ENCODE data around the gene USP25.
"Not testable (repeated sequence)": the region's sequence is repeated elsewhere in the genome, so short reads cannot be mapped to it uniquely, and the experiment has no call there.

Gene USP25

DNA sequence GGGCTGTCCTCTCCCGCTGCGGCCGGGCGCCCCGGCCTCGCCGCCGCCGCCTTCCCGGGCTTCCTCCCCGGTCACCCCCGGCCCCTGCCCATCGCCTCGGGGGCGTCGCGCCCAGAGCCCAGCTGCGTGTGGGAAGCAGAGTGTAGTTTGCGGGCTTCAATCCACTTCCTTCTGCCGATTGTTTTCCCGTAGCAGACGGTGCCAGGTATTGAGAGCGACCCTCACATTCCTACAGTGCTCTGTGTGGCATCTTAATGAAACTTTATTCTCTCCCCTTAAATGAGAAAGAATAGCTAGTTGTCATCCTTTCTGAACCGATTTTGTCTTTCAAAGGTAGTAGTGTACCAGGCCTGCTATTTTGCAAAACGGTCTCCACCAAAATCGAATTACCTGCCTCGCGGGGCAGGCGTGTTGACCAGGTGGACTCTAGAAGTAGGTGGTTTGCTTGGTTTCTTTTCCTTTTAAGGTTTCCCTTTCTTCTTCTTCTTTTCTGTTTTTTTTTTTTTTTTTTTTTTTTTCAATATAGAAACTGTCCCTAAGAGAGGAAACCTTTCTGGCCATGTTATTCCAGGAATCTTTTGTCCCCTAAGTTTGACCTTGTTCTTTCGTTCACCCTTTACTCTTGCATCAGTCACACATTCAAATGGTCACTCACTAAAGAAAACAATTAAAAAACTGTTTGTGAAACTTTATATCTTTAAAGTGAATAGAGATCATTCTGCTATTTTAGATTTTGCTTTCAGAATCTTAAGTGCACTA, 881 bp downstream of the USP25 start:
- H3K4me3 ChIP-seq (ENCODE audit: low read length) = peak overlapping the region; percentile 88; the same call in 1 of the 2 replicates
- no peak for DNase-seq (ENCODE audit: low read depth, low spot score)
- WGBS (ENCODE audit: insufficient coverage, insufficient read length) = no CpG with 5 or more reads among the region's 30 CpGs

DNA sequence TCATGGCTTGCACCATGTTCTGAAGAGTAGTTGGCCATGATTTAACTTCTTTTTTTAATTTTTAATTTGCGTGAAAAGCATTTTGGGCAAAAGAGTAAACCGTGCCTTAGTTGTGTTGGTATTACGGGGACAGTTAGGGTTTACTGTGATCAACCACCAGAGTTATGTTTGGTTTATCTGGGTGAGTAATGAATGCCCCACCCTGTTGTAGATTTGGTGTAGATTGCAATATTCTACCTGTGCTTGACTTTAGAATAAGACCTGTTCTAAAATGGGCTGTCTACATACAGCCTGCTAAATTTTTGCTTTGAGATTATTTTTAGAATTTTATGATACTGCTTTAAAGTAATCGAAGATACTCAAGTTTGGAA, 1.4 kb downstream of the USP25 start:
- no CpG with 5 or more reads among the region's 4 CpGs for WGBS (ENCODE audit: insufficient coverage, insufficient read length)
- Histone ChIP-seq H3K4me3 (ENCODE audit: low read length) (peak overlapping the region; percentile 88; the same call in 1 of the 2 replicates), H3K4me1 (ENCODE audit: control insufficient read depth, insufficient read depth, low read length) (no peaks in the 10 kb centered on the region), H3K27me3 (ENCODE audit: control insufficient read depth, insufficient read depth, low read length) (no peaks in the 10 kb centered on the region), H3K27ac (ENCODE audit: low read length) (no peak overlapping the region), H3K9me3 (ENCODE audit: control insufficient read depth, insufficient read depth, low read length) (no peaks in the 10 kb centered on the region), H3K36me3 (ENCODE audit: control insufficient read depth, insufficient read depth, low read length) (no peaks in the 10 kb centered on the region)
- DNase-seq (ENCODE audit: low read depth, low spot score) = no peak

More for the DNA sequence above, 881 bp downstream of the USP25 start:
- Histone ChIP-seq H3K27ac (ENCODE audit: low read length) (no peak overlapping the region), H3K27me3 (ENCODE audit: control insufficient read depth, insufficient read depth, low read length) (no peaks in the 10 kb centered on the region), H3K36me3 (ENCODE audit: control insufficient read depth, insufficient read depth, low read length) (no peaks in the 10 kb centered on the region), H3K9me3 (ENCODE audit: control insufficient read depth, insufficient read depth, low read length) (no peaks in the 10 kb centered on the region), H3K4me1 (ENCODE audit: control insufficient read depth, insufficient read depth, low read length) (no peaks in the 10 kb centered on the region)

DNA sequence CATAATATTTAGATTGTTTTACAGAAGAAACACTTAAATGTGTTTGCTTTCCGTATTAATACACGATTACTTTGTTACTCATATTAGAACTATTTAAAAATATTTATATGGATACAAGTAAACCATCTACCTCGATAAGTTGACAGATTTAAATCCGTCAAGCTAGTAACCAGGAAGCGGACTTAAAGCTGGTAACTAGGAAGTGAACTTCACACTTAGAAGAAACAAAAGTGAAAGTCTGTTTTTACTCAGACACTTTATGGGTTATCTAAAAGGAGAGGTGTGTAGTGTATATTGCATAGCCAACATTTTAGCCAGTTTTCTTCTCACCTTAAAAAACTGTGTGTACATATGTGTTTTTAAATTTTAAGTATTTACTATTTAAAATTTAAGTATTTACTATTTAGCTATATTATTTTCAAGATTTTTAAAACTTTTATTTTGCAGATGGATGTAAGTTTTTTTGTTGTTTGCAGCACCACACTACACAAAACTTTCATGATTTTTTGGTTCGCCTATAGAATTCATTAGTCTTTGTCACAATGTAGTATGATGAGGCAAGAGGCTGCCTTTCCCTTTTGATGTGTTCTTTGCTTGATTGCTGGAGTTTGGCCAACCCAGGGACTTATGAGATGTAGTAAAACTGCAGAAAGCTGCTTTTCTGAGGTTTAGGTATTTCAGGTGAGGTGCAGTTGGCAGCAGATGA, 2.7 kb downstream of the USP25 start:
- H3K36me3 ChIP-seq (ENCODE audit: control insufficient read depth, insufficient read depth, low read length) = no peaks in the 10 kb centered on the region
- no CpG with 5 or more reads among the region's 6 CpGs for WGBS (ENCODE audit: insufficient coverage, insufficient read length)
- no peaks in the 10 kb centered on the region for H3K27me3 ChIP-seq (ENCODE audit: control insufficient read depth, insufficient read depth, low read length)
- no peak overlapping the region for H3K4me3 ChIP-seq (ENCODE audit: low read length)
- H3K27ac ChIP-seq (ENCODE audit: low read length) = no peak overlapping the region
- no peaks in the 10 kb centered on the region for H3K9me3 ChIP-seq (ENCODE audit: control insufficient read depth, insufficient read depth, low read length)
- H3K4me1 ChIP-seq (ENCODE audit: control insufficient read depth, insufficient read depth, low read length) = no peaks in the 10 kb centered on the region
- no peak for DNase-seq (ENCODE audit: low read depth, low spot score)

DNA sequence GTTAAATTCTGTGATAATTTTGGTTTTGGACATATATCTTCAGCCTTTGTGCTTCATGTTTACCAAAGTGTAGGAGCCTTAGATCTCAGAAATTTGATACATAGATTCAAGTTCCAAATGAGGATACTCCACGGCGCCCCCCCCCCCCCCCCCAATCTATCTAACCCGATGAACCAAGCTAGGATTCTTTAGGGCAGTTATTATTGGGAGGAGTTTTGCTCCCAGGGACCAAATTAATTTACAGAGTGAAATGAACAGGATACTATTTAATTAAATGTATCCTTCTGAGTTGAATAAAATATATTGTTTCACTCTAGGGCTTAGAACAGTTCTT, 3.2 kb downstream of the USP25 start:
- DNase-seq (ENCODE audit: low read depth, low spot score) = no peak
- Histone ChIP-seq H3K36me3 (ENCODE audit: control insufficient read depth, insufficient read depth, low read length) (no peaks in the 10 kb centered on the region), H3K9me3 (ENCODE audit: control insufficient read depth, insufficient read depth, low read length) (no peaks in the 10 kb centered on the region), H3K4me1 (ENCODE audit: control insufficient read depth, insufficient read depth, low read length) (no peaks in the 10 kb centered on the region), H3K27ac (ENCODE audit: low read length) (no peak overlapping the region), H3K4me3 (ENCODE audit: low read length) (no peak overlapping the region), H3K27me3 (ENCODE audit: control insufficient read depth, insufficient read depth, low read length) (no peaks in the 10 kb centered on the region)
- no CpG with 5 or more reads among the region's 3 CpGs for WGBS (ENCODE audit: insufficient coverage, insufficient read length)

DNA sequence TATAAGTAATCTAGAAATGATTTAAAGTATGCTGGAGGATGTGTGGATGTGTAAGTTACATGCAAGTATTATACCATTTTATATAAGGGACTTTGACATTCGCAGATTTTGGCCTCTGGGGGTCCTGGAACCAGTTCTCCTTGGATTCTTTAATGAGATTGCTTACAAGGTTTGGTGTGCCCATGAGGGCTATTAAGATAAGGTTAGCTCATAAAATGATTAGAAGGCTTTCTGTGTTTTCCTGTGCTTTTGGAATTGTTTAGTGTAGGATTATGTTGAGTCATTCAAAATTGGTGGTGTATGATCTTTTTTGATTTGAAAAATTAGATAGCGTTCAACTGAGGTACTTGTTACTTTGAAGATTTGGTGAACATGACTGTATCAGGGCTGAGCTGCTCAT, 5.6 kb downstream of the USP25 start:
- Histone ChIP-seq H3K4me1 (ENCODE audit: control insufficient read depth, insufficient read depth, low read length) (no peaks in the 10 kb centered on the region), H3K27me3 (ENCODE audit: control insufficient read depth, insufficient read depth, low read length) (no peaks in the 10 kb centered on the region), H3K4me3 (ENCODE audit: low read length) (no peak overlapping the region), H3K36me3 (ENCODE audit: control insufficient read depth, insufficient read depth, low read length) (no peaks in the 10 kb centered on the region), H3K9me3 (ENCODE audit: control insufficient read depth, insufficient read depth, low read length) (no peaks in the 10 kb centered on the region), H3K27ac (ENCODE audit: low read length) (no peak overlapping the region)
- no peak for DNase-seq (ENCODE audit: low read depth, low spot score)
- 100% methylated on average over 1 of the region's 2 CpGs for WGBS (ENCODE audit: insufficient coverage, insufficient read length)

DNA sequence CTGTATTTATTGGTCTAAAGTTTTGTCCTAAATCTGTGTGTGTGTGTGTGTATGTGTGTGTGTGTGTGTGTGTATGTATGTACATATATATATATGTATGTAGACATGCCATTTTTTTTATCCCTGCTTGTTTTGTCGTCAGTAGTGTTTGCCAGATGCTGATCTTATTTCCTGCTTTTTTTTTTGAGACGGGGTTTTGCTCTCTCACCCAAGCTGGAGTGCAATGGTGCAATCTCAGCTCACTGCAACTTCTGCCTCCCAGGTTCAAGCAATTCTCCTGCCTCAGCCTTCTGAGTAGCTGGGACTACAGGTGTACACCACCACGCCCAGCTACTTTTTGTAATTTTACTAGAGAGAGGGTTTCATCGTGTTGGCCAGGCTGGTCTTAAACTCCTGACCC, 6.1 kb downstream of the USP25 start:
- not testable (repeated sequence) for DNase-seq (ENCODE audit: low read depth, low spot score); H3K27me3 ChIP-seq (ENCODE audit: control insufficient read depth, insufficient read depth, low read length); H3K27ac ChIP-seq (ENCODE audit: low read length); H3K36me3 ChIP-seq (ENCODE audit: control insufficient read depth, insufficient read depth, low read length); H3K9me3 ChIP-seq (ENCODE audit: control insufficient read depth, insufficient read depth, low read length); H3K4me3 ChIP-seq (ENCODE audit: low read length); H3K4me1 ChIP-seq (ENCODE audit: control insufficient read depth, insufficient read depth, low read length)
- WGBS (ENCODE audit: insufficient coverage, insufficient read length) = no CpG with 5 or more reads among the region's 4 CpGs

DNA sequence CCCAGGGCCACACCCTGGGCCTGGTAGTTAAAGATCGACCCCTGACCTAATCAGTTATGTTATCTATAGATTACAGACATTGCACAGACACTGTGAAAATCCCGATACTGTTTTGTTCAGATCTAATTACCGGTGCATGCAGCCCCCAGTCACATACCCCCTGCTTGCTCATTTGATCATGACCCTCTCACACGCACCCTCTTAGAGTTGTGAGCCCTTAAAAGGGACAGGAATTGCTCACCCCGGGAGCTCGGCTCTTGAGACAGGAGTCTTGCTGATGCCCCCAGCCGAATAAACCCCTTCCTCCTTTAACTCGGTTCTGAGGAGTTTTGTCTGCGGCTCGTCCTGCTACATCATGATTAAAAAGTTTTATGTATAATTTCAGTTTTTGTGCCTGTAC, 9.0 kb downstream of the USP25 start:
- no CpG with 5 or more reads among the region's 10 CpGs for WGBS (ENCODE audit: insufficient coverage, insufficient read length)
- H3K27ac ChIP-seq (ENCODE audit: low read length); H3K27me3 ChIP-seq (ENCODE audit: control insufficient read depth, insufficient read depth, low read length); H3K4me3 ChIP-seq (ENCODE audit: low read length); H3K9me3 ChIP-seq (ENCODE audit: control insufficient read depth, insufficient read depth, low read length); H3K4me1 ChIP-seq (ENCODE audit: control insufficient read depth, insufficient read depth, low read length); DNase-seq (ENCODE audit: low read depth, low spot score); H3K36me3 ChIP-seq (ENCODE audit: control insufficient read depth, insufficient read depth, low read length): not testable (repeated sequence)

DNA sequence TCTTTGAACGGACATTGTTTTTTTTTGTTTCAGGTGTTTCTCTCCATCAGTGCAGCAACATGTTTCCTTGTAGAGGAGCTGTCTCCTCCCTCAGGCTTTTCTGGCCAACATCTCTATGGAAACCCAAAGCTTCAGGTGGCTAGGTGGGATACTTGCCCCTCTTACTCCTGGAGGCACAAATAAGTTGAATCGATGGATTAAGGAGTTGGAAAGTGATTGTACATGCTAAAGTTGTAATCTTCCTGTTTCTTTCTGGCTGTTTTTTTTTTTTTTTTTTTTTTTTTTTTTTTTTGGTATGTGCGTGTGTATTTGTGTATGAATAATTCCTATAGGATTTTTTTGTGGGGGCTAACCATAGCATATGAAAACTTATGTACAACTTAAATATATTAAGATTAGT, 10.6 kb downstream of the USP25 start:
- H3K36me3 ChIP-seq (ENCODE audit: control insufficient read depth, insufficient read depth, low read length) = no peaks in the 10 kb centered on the region
- no CpG with 5 or more reads among the region's 3 CpGs for WGBS (ENCODE audit: insufficient coverage, insufficient read length)
- peaks cover 1% of the 10 kb centered on the region; the same call in 1 of the 2 replicates for H3K4me1 ChIP-seq (ENCODE audit: control insufficient read depth, insufficient read depth, low read length)

DNA sequence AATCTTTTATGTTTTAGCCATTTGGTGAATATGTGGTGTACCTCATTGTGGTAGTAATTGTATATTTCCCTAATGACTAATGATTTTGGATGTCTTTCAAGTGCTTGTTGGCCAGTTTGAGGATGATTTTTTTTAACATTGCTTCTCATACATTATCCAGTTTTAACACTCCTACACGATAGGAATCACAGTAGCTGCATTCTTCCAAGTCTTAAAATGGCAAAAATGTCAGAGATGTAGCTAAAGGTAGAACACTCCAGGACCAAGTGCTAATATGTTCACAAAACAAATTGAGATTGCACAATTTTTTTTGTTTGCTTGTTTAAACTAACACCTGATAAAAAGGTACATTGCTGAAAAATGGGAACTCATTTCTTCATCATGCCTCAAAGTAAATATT, 11.7 kb downstream of the USP25 start:
- H3K27ac ChIP-seq (ENCODE audit: low read length) = no peak overlapping the region
- DNase-seq (ENCODE audit: low read depth, low spot score) = no peak
- no peak overlapping the region for H3K4me3 ChIP-seq (ENCODE audit: low read length)
- H3K9me3 ChIP-seq (ENCODE audit: control insufficient read depth, insufficient read depth, low read length) = no peaks in the 10 kb centered on the region
- H3K36me3 ChIP-seq (ENCODE audit: control insufficient read depth, insufficient read depth, low read length) = no peaks in the 10 kb centered on the region
- peaks cover 1% of the 10 kb centered on the region; the same call in 1 of the 2 replicates for H3K4me1 ChIP-seq (ENCODE audit: control insufficient read depth, insufficient read depth, low read length)
- no CpG with 5 or more reads among the region's 1 CpG for WGBS (ENCODE audit: insufficient coverage, insufficient read length)
- no peaks in the 10 kb centered on the region for H3K27me3 ChIP-seq (ENCODE audit: control insufficient read depth, insufficient read depth, low read length)

More for the DNA sequence above, 10.6 kb downstream of the USP25 start:
- Histone ChIP-seq H3K4me3 (ENCODE audit: low read length) (no peak overlapping the region), H3K27ac (ENCODE audit: low read length) (no peak overlapping the region), H3K9me3 (ENCODE audit: control insufficient read depth, insufficient read depth, low read length) (no peaks in the 10 kb centered on the region), H3K27me3 (ENCODE audit: control insufficient read depth, insufficient read depth, low read length) (no peaks in the 10 kb centered on the region)
- no peak for DNase-seq (ENCODE audit: low read depth, low spot score)

DNA sequence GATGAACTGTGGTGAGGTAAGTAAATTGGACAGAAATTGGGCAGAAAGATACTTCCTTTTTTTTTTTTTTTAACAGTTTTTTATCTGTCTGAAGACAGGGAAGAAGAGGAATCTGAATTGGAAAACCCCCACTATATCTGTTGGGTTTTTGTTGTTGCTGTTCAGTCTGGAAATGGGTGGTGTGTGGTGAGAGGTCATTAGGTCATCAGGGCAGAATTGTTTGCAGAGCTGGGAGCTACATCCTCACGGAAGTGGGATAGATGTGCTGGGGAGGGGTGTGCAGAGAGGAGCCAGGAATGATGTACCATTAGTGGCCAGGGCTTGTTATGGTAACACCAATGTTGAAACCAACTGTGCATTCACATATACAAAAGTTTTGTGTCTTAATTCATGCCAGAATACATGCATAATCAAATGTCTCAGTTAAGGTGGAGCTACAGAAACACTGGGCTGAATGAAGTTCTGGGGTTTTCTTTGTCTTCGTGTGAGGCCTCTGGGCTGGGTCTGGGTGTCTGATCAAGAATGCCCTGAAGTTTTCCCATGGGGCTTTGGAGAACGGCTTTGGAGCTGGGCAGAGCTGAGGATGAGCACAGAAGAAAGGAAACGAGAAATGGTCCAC, 12.4 kb downstream of the USP25 start:
- Histone ChIP-seq H3K27ac (ENCODE audit: low read length) (no peak overlapping the region), H3K27me3 (ENCODE audit: control insufficient read depth, insufficient read depth, low read length) (no peaks in the 10 kb centered on the region), H3K4me1 (ENCODE audit: control insufficient read depth, insufficient read depth, low read length) (peaks cover 1% of the 10 kb centered on the region; the same call in 1 of the 2 replicates), H3K4me3 (ENCODE audit: low read length) (no peak overlapping the region), H3K36me3 (ENCODE audit: control insufficient read depth, insufficient read depth, low read length) (no peaks in the 10 kb centered on the region), H3K9me3 (ENCODE audit: control insufficient read depth, insufficient read depth, low read length) (no peaks in the 10 kb centered on the region)
- no peak for DNase-seq (ENCODE audit: low read depth, low spot score)
- WGBS (ENCODE audit: insufficient coverage, insufficient read length) = no CpG with 5 or more reads among the region's 4 CpGs

Measured in iPS DF 6.9 (cell line).